Left lung (tissue), 10 donors: ENCODE measurements around the gene OR4F15. TPM values are rescaled to one million over a fixed set of nuclear protein-coding genes. Genes with fewer than 3 reads are reported as not detected.

Source experiments
- ATAC-seq: fragments of 200-7000 bp; cut with Tn5 transposase; one replicate; pipeline ENCODE4 v1.9.1; 2020; ENCODE audit warnings: moderate library complexity
- DNase-seq, 4 donors: peaks; one replicate each; pipeline ENCODE4 v3.0.0-alpha.2; 2013 to 2020
- H3K27ac ChIP-seq, 2 donors: fragments of 200-600 bp; sonication (generic) in 1 of 2; one replicate each; pipeline versions ENCODE4 v1.5.0 to v1.8.0; 2020 to 2021
- H3K27me3 ChIP-seq, 2 donors: fragments of 200-600 bp; sonication (generic) in 1 of 2; one replicate each; pipeline versions ENCODE4 v1.5.0 to v1.8.0; 2020 to 2021
- H3K36me3 ChIP-seq, 2 donors: fragments of 200-600 bp; sonication (generic) in 1 of 2; one replicate each; pipeline versions ENCODE4 v1.5.0 to v1.8.0; 2020 to 2021
- H3K4me1 ChIP-seq, 2 donors: fragments of 200-600 bp; one replicate each; pipeline ENCODE4 v1.8.0; 2021
- H3K4me3 ChIP-seq, 2 donors: fragments of 200-600 bp; sonication (generic) in 1 of 2; one replicate each; pipeline versions ENCODE4 v1.5.0 to v1.8.0; 2020 to 2021; ENCODE audit warnings: mild to moderate bottlenecking in 1 of 2
- H3K9me3 ChIP-seq, 2 donors: fragments of 200-600 bp; sonication (generic) in 1 of 2; one replicate each; pipeline versions ENCODE4 v1.5.0 to v1.8.0; 2020 to 2021
- intact Hi-C, 2 donors: fragments of 100-400 bp; cut with DNase I; formaldehyde crosslinking; loops; one replicate each; pipeline versions ENCODE4 v1.11.2 to v1.14.2; 2022
- polyA plus RNA-seq, 6 donors: library from polyadenylated mRNA; unstranded; fragments of 120-200 nt; gene quantifications; one replicate each; pipeline ENCODE4 v1.2.1, GENCODE V29; 2013; ENCODE audit not compliant: insufficient read length in 6 of 6
- total RNA-seq, 2 donors: library from RNA; stranded (reverse); fragmentation: NEBNext Ultra II Directional; extraction: Animal tissue kit (Norgen Biotek cat#: 25700); gene quantifications; one replicate each; pipeline ENCODE4 v1.2.1, GENCODE V29; 2021
- TF ChIP-seq, protein P1 (sequence below), 2 donors: fragments of 200-600 bp; sonication (generic) in 1 of 2; IDR thresholded peaks; one replicate each; pipeline versions ENCODE4 v1.5.0 to v1.8.0; 2021; ENCODE audit warnings: antibody characterized with exemption in 2 of 2
- donor health status: DM: no; HTN: yes; CAD: no.
- donor health status: DM: no; HTN: no; CAD: no.

Gene OR4F15
- total and polyA plus RNA-seq, 8 donors = not detected

DNA sequence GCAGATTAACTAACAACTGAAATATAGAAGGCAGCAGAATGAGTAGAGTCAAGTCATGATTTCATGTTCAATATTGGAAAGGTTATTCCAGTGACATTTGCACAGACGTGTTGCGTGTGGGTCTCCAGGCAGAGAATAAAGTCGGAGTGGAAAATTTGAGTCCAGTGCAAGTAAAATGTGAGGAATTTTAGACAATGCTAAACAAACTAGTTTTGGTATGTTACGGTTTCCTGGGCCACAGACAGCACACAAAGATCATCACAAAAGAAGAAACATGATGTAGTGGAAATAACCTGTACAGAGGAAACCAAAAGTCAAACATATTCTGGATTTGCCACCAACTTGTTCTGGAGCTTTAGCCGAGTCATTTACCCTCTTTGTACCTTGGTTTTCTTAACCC is 8.3 kb upstream of the OR4F15 start:
- H3K27ac ChIP-seq = no peak overlapping the region
- peaks cover 0 to 5% of the 10 kb centered on the region in 2 donors for H3K27me3 ChIP-seq
- DNase-seq (no peak), ATAC-seq (no peak)
- no peaks in the 10 kb centered on the region for H3K4me1 ChIP-seq
- H3K36me3 ChIP-seq = no peaks in the 10 kb centered on the region
- TF ChIP-seq, protein P1, sequence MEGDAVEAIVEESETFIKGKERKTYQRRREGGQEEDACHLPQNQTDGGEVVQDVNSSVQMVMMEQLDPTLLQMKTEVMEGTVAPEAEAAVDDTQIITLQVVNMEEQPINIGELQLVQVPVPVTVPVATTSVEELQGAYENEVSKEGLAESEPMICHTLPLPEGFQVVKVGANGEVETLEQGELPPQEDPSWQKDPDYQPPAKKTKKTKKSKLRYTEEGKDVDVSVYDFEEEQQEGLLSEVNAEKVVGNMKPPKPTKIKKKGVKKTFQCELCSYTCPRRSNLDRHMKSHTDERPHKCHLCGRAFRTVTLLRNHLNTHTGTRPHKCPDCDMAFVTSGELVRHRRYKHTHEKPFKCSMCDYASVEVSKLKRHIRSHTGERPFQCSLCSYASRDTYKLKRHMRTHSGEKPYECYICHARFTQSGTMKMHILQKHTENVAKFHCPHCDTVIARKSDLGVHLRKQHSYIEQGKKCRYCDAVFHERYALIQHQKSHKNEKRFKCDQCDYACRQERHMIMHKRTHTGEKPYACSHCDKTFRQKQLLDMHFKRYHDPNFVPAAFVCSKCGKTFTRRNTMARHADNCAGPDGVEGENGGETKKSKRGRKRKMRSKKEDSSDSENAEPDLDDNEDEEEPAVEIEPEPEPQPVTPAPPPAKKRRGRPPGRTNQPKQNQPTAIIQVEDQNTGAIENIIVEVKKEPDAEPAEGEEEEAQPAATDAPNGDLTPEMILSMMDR (IDR thresholded peaks at IDR 0.05) = no peak
- intact Hi-C loops = no loop called here
- no peak overlapping the region for H3K4me3 ChIP-seq
- H3K9me3 ChIP-seq = peaks cover 0 to 3% of the 10 kb centered on the region in 2 donors

DNA sequence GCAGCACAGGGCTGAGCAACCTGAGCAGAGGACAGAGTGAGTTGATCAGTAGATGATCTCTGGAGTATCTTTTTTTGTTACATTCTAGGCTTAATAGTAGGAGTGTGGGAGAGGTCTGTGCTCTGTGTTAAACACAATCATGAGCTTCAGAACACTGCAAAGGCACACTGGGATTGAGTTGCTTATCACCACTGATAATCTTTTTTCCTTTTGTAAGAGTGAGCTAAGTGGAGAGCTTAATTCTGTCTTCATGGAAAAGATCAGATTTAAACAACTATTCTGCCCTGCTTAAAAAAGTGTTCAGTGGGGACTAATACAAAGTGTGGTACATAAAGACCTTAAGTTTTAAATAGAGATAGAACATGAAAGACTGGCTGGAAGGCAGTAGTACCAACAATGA is 7.6 kb upstream of the OR4F15 start:
- DNase-seq (no peak), ATAC-seq (no peak)
- Histone ChIP-seq H3K4me1 (no peaks in the 10 kb centered on the region), H3K27ac (no peak overlapping the region), H3K9me3 (peaks cover 0 to 3% of the 10 kb centered on the region in 2 donors), H3K4me3 (no peak overlapping the region), H3K36me3 (no peaks in the 10 kb centered on the region), H3K27me3 (peaks cover 0 to 5% of the 10 kb centered on the region in 2 donors)
- intact Hi-C loops = no loop called here
- TF ChIP-seq, protein P1 (IDR thresholded peaks at IDR 0.05) = no peak

DNA sequence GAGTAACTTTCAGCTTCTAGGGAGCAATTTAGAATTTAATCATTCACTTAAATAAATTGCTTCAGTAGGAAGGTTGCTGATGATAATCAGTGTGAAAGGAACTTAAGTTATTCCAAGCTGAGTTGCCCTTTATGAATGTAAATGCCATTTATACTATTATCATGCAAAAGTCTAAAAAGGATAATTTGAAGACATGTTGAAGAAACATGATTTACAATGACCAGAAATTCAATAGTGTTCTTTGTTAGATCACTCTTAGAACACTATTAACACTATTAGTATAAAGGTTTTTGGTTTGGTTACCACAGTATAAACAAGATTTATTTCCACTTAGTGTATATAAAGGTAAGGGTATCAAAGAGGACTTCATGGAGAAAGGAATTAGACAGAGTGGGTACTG is 7.1 kb upstream of the OR4F15 start:
- no peak for ATAC-seq
- TF ChIP-seq, protein P1 (IDR thresholded peaks at IDR 0.05) = no peak
- Histone ChIP-seq H3K9me3 (peaks cover 0 to 3% of the 10 kb centered on the region in 2 donors), H3K27ac (no peak overlapping the region), H3K4me1 (no peaks in the 10 kb centered on the region), H3K36me3 (no peaks in the 10 kb centered on the region), H3K27me3 (peaks cover 0 to 5% of the 10 kb centered on the region in 2 donors), H3K4me3 (no peak overlapping the region)
- intact Hi-C loops = no loop called here
- no peak for DNase-seq

DNA sequence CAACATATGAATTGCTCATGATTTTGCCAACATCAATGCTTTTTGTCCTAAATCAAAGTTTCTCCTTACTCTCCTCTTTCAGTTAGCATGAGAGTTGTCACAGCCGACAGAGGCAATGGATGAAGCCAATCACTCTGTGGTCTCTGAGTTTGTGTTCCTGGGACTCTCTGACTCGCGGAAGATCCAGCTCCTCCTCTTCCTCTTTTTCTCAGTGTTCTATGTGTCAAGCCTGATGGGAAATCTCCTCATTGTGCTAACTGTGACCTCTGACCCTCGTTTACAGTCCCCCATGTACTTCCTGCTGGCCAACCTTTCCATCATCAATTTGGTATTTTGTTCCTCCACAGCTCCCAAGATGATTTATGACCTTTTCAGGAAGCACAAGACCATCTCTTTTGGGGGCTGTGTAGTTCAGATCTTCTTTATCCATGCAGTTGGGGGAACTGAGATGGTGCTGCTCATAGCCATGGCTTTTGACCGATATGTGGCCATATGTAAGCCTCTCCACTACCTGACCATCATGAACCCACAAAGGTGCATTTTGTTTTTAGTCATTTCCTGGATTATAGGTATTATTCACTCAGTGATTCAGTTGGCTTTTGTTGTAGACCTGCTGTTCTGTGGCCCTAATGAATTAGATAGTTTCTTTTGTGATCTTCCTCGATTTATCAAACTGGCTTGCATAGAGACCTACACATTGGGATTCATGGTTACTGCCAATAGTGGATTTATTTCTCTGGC is 6.2 kb upstream of the OR4F15 start:
- intact Hi-C loops = no loop called here
- H3K4me1 ChIP-seq = no peaks in the 10 kb centered on the region
- ATAC-seq = no peak

DNA sequence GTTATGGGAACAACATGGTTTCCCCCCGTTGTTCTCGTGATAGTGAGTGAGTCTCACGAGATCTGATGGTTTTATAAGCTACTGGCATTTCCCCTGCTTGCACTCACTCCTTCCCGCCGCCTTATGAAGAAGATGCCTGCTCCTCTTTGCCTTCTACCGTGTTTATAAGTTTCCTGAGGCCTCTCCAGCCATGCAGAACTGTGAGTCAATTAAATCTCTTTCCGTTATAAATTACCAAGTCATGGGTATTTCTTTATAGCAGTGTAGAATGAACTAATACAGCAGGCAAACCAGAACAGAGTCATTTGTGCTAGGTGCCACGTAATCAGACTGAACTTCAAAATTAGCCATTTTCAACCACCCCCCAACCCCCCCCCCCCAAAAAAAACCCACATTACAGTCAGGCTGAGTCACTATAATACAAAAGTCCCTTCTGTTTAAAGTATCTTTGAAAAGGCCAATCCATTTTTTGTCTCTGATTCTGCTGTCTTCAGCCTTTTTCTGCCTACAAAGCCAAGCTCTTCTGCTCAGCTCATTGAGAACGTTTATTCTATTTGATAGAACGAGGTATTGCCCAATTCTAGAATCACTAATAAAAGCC is 4.6 kb upstream of the OR4F15 start:
- ATAC-seq (no peak), DNase-seq (no peak)
- no peaks in the 10 kb centered on the region for H3K36me3 ChIP-seq
- TF ChIP-seq, protein P1 (IDR thresholded peaks at IDR 0.05) = no peak
- no peak overlapping the region for H3K4me3 ChIP-seq
- intact Hi-C loops = no loop called here
- peaks cover 0 to 16% of the 10 kb centered on the region in 2 donors for H3K27me3 ChIP-seq
- no peaks in the 10 kb centered on the region for H3K4me1 ChIP-seq
- H3K9me3 ChIP-seq = no peaks in the 10 kb centered on the region
- H3K27ac ChIP-seq = no peak overlapping the region

More for the DNA sequence above, 6.2 kb upstream of the OR4F15 start:
- Histone ChIP-seq H3K27me3 (peaks cover 0 to 6% of the 10 kb centered on the region in 2 donors), H3K36me3 (no peaks in the 10 kb centered on the region), H3K27ac (no peak overlapping the region), H3K9me3 (peaks cover 0 to 3% of the 10 kb centered on the region in 2 donors), H3K4me3 (no peak overlapping the region)
- TF ChIP-seq, protein P1 (IDR thresholded peaks at IDR 0.05) = no peak
- DNase-seq = no peak
